GM21423 (cell line): Measurements from ENCODE around the gene P2RX2.

Source experiments
- ATAC-seq: cut with Tn5 transposase; IDR thresholded peaks from one replicate; pipeline ENCODE4 v1.9.1; 2021; ENCODE audit warnings: mild to moderate bottlenecking, moderate library complexity; ENCODE audit not compliant: unreplicated experiment

Gene P2RX2

DNA sequence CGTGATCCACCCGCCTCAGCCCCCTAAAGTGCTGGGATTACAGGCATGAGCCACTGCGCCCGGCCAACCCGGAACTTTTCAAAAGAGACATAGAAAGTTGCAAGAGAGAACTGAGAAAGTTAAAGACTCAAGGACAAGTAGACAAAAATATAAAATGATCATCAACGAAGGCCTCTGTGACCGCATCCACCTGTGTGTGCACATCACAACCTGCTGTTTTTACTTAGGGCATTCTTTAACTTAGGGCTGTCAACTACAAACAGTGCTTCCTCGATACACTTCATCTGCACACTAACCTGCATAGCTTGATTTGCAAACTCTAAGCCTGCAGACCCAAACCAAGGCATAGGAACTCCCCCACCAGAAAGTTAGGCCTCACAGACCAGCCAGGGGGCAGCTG, 14.8 kb downstream of the P2RX2 start:
- ATAC-seq = no peak

- ATAC-seq = no peak
Observed at GRCh38 chr12:132633901-132634300, 15.3 kb downstream of the P2RX2 start.

- ATAC-seq = no peak
Observed at GRCh38 chr12:132634411-132634990, 15.9 kb downstream of the P2RX2 start.

- no peak for ATAC-seq
Observed at GRCh38 chr12:132635076-132635955, 16.7 kb downstream of the P2RX2 start.

- ATAC-seq = no peak
Observed at GRCh38 chr12:132637811-132638210, 19.2 kb downstream of the P2RX2 start.

DNA sequence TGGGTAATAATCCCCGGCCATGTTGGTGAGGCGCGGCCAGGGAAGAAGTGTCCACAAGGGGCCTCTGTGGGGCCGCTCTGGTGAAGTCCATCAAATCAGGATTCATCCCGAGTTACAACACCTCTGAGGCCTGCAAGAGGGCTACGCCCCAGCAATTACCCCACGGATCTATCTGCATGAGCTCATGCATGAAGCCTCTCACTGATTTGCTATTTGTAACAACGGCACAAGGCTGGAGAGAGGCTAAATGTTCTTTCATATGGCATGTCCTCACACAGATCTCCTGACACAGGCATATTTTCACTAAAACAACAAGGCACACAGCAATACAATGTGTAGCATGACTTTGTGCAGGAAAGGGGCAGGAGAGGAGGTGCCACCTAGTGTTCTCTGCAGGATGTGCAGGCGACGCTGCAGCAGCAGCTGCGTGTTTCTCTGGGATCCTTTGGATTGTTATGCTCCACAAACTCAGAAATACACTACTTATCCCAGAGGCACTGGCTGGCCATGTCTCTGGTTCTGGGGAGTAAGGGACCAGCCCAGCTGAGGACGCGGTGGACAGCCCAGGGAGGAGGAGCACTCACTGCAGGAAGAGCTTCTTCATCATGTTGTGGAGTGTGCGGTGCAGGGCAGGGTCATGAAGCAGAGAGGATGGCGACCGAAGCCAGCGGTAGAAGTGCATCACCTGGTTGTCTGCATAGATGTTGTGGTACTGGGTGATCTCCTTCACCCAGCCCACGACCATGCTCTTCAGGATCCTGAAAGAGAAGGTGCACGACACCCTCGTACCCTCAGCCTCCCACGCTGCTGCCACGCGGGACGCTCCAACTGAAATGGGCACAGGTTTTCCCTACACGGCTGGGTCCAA, 20.2 kb downstream of the P2RX2 start:
- ATAC-seq = no peak

DNA sequence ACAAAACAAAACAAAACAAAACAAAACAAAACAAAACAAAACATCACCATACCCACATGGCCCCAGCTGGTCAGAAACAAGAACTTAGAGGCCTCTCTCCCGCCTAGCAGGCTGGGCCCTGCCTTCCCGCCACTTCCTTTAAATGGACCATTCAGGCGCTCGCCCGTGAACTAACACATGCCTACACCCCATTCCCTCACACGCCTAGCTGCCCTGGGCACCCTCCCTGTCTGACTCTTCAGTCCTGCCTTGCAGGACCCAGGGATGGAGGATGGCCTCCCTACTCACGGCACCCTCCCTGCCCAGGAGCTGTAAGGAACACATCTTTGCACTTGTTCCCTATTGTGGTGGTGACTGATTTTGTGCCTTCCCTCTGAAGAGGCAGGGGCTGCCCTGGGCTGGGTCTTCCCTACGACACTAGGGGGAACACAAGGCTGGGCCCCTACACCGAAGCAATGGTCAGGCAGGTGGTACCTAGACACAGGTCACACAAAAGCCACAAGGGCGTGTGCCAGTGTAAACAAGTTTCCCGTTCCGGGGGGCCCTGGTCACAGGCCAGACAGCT, 21.5 kb downstream of the P2RX2 start:
- no peak for ATAC-seq

DNA sequence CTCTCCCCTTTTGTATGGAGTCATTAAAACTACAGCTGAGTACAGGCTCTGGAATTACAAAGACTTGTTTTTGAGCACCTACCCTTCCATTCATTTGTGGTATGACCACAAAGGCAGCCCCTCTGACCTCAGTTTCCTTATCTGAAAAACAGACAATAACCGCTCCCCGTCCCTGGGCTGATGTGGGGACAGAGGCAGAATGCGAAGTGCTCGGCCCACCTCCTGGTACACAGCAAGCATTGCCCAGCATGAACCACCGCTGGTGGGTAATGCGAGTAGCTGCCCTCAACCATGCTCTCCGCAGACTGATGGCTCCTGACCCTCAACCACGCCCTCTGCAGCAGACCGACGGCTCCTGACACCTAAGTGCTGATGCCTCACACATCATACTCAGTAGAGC, 22.4 kb downstream of the P2RX2 start:
- no peak for ATAC-seq

DNA sequence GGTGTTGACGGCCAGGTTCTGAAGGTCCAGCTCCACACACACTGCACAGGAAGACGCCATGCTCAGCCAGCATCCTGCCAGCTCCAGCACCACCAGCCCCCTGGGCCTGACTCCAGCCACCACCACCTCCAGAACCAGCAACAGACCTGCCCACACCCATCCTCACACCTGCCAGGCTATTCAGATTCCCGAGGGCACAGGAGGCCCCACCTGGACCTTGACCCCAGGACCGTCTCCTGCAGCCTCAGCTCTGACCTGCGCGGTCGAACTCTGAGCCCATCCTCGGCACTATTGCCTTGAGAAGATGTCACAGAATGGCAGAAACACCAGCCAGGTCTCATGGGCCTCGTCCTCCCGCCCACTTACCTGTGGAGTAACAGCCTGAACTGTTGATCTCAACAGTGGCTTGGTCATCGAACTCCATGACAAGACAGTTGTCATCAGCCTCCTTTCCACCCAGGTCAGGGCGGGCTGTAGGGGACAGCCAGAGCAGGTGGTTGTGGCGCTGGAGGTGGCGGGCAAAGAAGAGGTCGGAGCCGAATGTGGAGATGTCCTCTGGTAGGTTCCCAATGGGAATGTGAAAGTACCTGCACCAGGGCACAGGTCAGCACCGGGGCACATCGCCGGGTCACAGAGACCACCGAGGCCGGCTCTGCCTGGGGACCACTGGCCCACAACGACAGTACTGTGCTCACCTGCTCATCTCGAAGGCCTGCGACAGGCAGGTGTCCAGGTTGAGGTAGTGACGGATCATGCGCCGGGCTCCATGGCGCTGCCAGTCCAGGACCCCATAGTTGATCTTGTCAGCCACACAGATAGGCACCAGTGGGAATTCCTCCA, 23.5 kb downstream of the P2RX2 start:
- ATAC-seq = no peak

- ATAC-seq = no peak
Observed at GRCh38 chr12:132642846-132643835, 24.6 kb downstream of the P2RX2 start.

DNA sequence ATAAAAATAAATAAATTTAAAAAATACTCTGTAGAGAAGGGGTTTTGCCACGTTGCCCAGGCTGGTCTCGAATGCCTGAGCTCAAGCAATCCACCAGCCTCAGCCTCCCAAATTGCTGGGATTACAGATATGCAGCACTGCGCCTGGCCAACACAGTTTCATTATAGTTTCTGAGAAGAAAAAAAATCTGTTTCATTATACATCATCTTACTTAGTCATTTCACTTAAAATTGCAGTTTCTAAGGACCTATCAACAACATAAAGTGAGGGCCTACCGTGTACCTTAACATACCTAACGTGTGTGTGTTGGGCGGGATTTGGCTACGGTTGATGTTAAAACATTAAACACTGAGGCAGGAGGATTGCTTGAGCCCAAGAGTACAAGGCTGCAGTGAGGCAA, 28.3 kb downstream of the P2RX2 start:
- no peak for ATAC-seq

- ATAC-seq = no peak
Observed at GRCh38 chr12:132647858-132648257, 29.3 kb downstream of the P2RX2 start.

- no peak for ATAC-seq
Observed at GRCh38 chr12:132648616-132649225, 30.1 kb downstream of the P2RX2 start.

GRCh38 chr12:132649226-132649945, 30.8 kb downstream of the P2RX2 start:
- ATAC-seq = no peak

- no peak for ATAC-seq
Observed at GRCh38 chr12:132651444-132652100, 33.0 kb downstream of the P2RX2 start.

DNA sequence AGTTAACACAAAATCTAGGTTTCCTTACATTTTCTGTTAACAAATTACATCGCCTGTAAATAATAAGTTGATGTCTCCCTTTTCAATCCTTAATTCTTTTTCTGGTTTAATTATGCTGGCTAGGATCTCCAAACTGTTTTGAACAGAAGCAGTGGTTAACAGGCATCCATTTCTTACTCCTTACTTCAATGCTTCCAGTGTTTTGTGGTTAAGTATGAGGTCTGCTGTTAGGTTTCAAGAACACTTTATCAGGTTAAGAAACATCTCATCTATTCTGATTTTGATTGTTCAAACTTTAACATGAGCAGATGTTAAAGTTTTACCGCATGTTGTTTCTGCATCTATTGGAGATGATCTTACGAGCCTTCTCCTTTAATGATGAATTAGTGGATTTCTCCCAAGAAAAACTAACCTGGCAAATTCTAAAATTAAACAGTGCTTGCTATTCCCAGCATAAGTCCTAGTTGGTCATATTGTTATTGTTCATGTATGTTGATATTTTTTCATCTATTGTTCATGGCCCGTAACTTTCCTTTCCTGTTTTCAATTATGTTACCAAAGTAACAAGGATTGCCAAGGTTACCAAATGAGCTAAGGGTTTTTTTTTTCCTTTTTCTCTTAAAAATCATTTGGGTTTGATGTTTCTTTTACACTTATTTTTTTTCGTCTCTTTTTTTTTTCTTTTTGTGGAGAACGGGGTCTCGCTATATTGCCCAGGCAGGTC, 35.2 kb downstream of the P2RX2 start:
- ATAC-seq = no peak
